HG03097 (cell line): Measurements from ENCODE around the gene POLK.
A peak's percentile ranks its signal among the peaks of the same experiment; 100 is the strongest.
"Not testable (repeated sequence)": the region's sequence is repeated elsewhere in the genome, so short reads cannot be mapped to it uniquely, and the experiment has no call there.

Source experiments
- ATAC-seq: cut with Tn5 transposase; IDR thresholded peaks from one replicate; pipeline ENCODE4 v1.9.1; 2021; ENCODE audit not compliant: unreplicated experiment, low FRiP score

POLK gene

GRCh38 chr5:75545131-75545530, 33.4 kb downstream of the POLK start:
- no peak for ATAC-seq

GRCh38 chr5:75546830-75547229, 35.1 kb downstream of the POLK start:
- ATAC-seq: no peak

GRCh38 chr5:75547812-75548211, 36.1 kb downstream of the POLK start:
- ATAC-seq: no peak

- no peak for ATAC-seq
These were observed 38.9 kb downstream of the POLK start for GRCh38 chr5:75550597-75550996.

- ATAC-seq: no peak
These were observed 39.8 kb downstream of the POLK start for GRCh38 chr5:75551471-75551870.

GRCh38 chr5:75552764-75553163, 41.1 kb downstream of the POLK start:
- ATAC-seq: no peak

- ATAC-seq: no peak
These were observed 41.7 kb downstream of the POLK start for GRCh38 chr5:75553358-75553757.

- ATAC-seq: no peak
These were observed 46.5 kb downstream of the POLK start for GRCh38 chr5:75558221-75558620.

- no peak for ATAC-seq
These were observed 47.4 kb downstream of the POLK start for GRCh38 chr5:75558981-75559632.

GRCh38 chr5:75560655-75561054, 49.0 kb downstream of the POLK start:
- ATAC-seq: not testable (repeated sequence)

GRCh38 chr5:75565991-75566709, 54.5 kb downstream of the POLK start:
- ATAC-seq: not testable (repeated sequence)

GRCh38 chr5:75566710-75567309, 55.1 kb downstream of the POLK start:
- peak; percentile 90 for ATAC-seq

GRCh38 chr5:75567710-75568109, 56.0 kb downstream of the POLK start:
- ATAC-seq: no peak

GRCh38 chr5:75568202-75568601, 56.5 kb downstream of the POLK start:
- no peak for ATAC-seq

- ATAC-seq: no peak
These were observed 59.9 kb downstream of the POLK start for GRCh38 chr5:75571547-75571946.

- ATAC-seq: no peak
These were observed 63.1 kb downstream of the POLK start for GRCh38 chr5:75574791-75575190.

GRCh38 chr5:75578280-75578679, 66.6 kb downstream of the POLK start:
- ATAC-seq: not testable (repeated sequence)

- ATAC-seq: no peak
These were observed 73.0 kb downstream of the POLK start for GRCh38 chr5:75584641-75585040.

GRCh38 chr5:75588666-75589065, 77.0 kb downstream of the POLK start:
- ATAC-seq: no peak

- no peak for ATAC-seq
These were observed 88.8 kb downstream of the POLK start for GRCh38 chr5:75600535-75600934.

GRCh38 chr5:75601567-75601966, 89.9 kb downstream of the POLK start:
- ATAC-seq: no peak

GRCh38 chr5:75601996-75602395, 90.3 kb downstream of the POLK start:
- no peak for ATAC-seq
